ENCODE measurements around the gene MYBPC1. TPM values are rescaled to one million over a fixed set of nuclear protein-coding genes. Genes with fewer than 3 reads are reported as not detected.

MYBPC1 gene
- total RNA-seq, 1 donor = not detected

- no peak overlapping the region for H2AFZ ChIP-seq (ENCODE audit: low read length)
- H4K20me1 ChIP-seq (ENCODE audit: insufficient read depth, low read length) = no peaks in the 10 kb centered on the region
- no peak overlapping the region for H3K27ac ChIP-seq (ENCODE audit: low read depth, low read length)
- DNase-seq (ENCODE audit: insufficient read length, low spot score, missing footprints) = peak; percentile 69
- H3K4me1 ChIP-seq (ENCODE audit: insufficient read depth, low read length) = peaks cover 6% of the 10 kb centered on the region
- no peaks in the 10 kb centered on the region for H3K9me3 ChIP-seq (ENCODE audit: low read depth, low read length)
- H3K4me3 ChIP-seq (ENCODE audit: insufficient read depth, low read length) = no peak overlapping the region
- no peaks in the 10 kb centered on the region for H3K27me3 ChIP-seq (ENCODE audit: insufficient read depth, low read length)
- TF ChIP-seq CTCF (IDR thresholded peaks at IDR 0.05; ENCODE audit: extremely low read depth, low read depth, low read length) = no peak
- H3K36me3 ChIP-seq (ENCODE audit: insufficient read depth, low read length) = no peaks in the 10 kb centered on the region
- peaks cover 62% of the 10 kb centered on the region for H3K79me2 ChIP-seq (ENCODE audit: insufficient read depth, low read length)
- H3K4me2 ChIP-seq (ENCODE audit: insufficient read depth, low read length) = no peak overlapping the region
Measured at GRCh38 chr12:101700299-101700820, 105.6 kb downstream of the MYBPC1 start.

- Histone ChIP-seq H3K27ac (ENCODE audit: low read depth, low read length) (no peak overlapping the region), H3K4me2 (ENCODE audit: insufficient read depth, low read length) (no peak overlapping the region), H3K4me1 (ENCODE audit: insufficient read depth, low read length) (peaks cover 5% of the 10 kb centered on the region), H4K20me1 (ENCODE audit: insufficient read depth, low read length) (no peaks in the 10 kb centered on the region), H3K27me3 (ENCODE audit: insufficient read depth, low read length) (no peaks in the 10 kb centered on the region), H3K79me2 (ENCODE audit: insufficient read depth, low read length) (peaks cover 66% of the 10 kb centered on the region), H2AFZ (ENCODE audit: low read length) (no peak overlapping the region), H3K9me3 (ENCODE audit: low read depth, low read length) (no peaks in the 10 kb centered on the region), H3K36me3 (ENCODE audit: insufficient read depth, low read length) (no peaks in the 10 kb centered on the region), H3K4me3 (ENCODE audit: insufficient read depth, low read length) (no peak overlapping the region)
- peak; percentile 64 for DNase-seq (ENCODE audit: insufficient read length, low spot score, missing footprints)
- no peak for TF ChIP-seq CTCF (IDR thresholded peaks at IDR 0.05; ENCODE audit: extremely low read depth, low read depth, low read length)
Measured at GRCh38 chr12:101703487-101703886, 108.7 kb downstream of the MYBPC1 start.

- H3K4me3 ChIP-seq (ENCODE audit: insufficient read depth, low read length) = no peak overlapping the region
- peaks cover 5% of the 10 kb centered on the region for H3K4me1 ChIP-seq (ENCODE audit: insufficient read depth, low read length)
- H3K79me2 ChIP-seq (ENCODE audit: insufficient read depth, low read length) = peaks cover 57% of the 10 kb centered on the region
- no peaks in the 10 kb centered on the region for H4K20me1 ChIP-seq (ENCODE audit: insufficient read depth, low read length)
- no peak for TF ChIP-seq CTCF (IDR thresholded peaks at IDR 0.05; ENCODE audit: extremely low read depth, low read depth, low read length)
- H3K4me2 ChIP-seq (ENCODE audit: insufficient read depth, low read length) = no peak overlapping the region
- no peaks in the 10 kb centered on the region for H3K36me3 ChIP-seq (ENCODE audit: insufficient read depth, low read length)
- no peaks in the 10 kb centered on the region for H3K27me3 ChIP-seq (ENCODE audit: insufficient read depth, low read length)
- H2AFZ ChIP-seq (ENCODE audit: low read length) = no peak overlapping the region
- H3K27ac ChIP-seq (ENCODE audit: low read depth, low read length) = no peak overlapping the region
- H3K9me3 ChIP-seq (ENCODE audit: low read depth, low read length) = no peaks in the 10 kb centered on the region
- DNase-seq (ENCODE audit: insufficient read length, low spot score, missing footprints) = no peak
Measured at GRCh38 chr12:101706403-101706802, 111.6 kb downstream of the MYBPC1 start.

DNA sequence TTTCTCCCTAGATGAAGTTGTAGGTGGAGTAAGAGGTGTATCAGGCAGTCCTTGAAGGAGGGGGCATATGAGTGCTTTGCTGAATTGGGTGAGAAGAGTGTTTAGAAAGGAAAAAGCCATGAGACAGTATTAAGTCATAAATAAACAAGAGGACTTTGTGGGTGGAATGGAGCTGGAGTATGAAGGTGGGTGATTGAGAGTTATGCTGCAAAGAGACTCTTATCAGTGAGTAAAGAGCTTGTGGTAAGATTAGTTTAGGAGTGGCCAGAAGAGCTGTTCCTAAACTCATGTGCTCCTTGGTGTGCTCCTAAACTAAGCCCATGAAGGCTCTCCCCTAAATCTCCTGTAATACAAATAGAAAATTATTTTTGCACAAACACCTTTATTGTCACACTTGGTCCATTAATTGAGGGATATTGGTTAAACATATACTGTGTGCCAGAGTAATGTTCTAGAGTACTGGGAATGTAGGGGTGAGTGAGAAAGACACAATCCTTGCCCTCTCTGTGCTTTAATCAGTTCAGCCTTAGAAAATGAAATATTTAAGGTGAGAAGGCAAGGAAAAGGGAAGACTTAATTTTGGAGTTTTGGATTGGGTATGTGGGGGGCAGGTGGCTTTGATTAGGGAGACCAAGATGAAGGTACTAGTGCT lies 112.5 kb downstream of the MYBPC1 start:
- TF ChIP-seq CTCF (IDR thresholded peaks at IDR 0.05; ENCODE audit: extremely low read depth, low read depth, low read length) = no peak
- Histone ChIP-seq H3K27me3 (ENCODE audit: insufficient read depth, low read length) (no peaks in the 10 kb centered on the region), H3K27ac (ENCODE audit: low read depth, low read length) (no peak overlapping the region), H3K36me3 (ENCODE audit: insufficient read depth, low read length) (no peaks in the 10 kb centered on the region), H4K20me1 (ENCODE audit: insufficient read depth, low read length) (no peaks in the 10 kb centered on the region), H3K79me2 (ENCODE audit: insufficient read depth, low read length) (peaks cover 52% of the 10 kb centered on the region), H3K4me3 (ENCODE audit: insufficient read depth, low read length) (no peak overlapping the region), H3K4me1 (ENCODE audit: insufficient read depth, low read length) (peaks cover 5% of the 10 kb centered on the region), H3K9me3 (ENCODE audit: low read depth, low read length) (no peaks in the 10 kb centered on the region), H2AFZ (ENCODE audit: low read length) (no peak overlapping the region), H3K4me2 (ENCODE audit: insufficient read depth, low read length) (no peak overlapping the region)
- no peak for DNase-seq (ENCODE audit: insufficient read length, low spot score, missing footprints)
